PC-3 (cell line): Measurements from ENCODE around the gene LMO7. TPM values are rescaled to one million over a fixed set of nuclear protein-coding genes. Genes with fewer than 3 reads are reported as not detected.

Experiments used
- ATAC-seq: fragments of 200-7000 bp; cut with Tn5 transposase; 2 replicates; pipeline ENCODE4 v1.9.1; 2020; ENCODE audit warnings: mild to moderate bottlenecking, moderate library complexity
- BruUV-seq: library from RNA; stranded (reverse); fragments of 400-500 nt; replicated peaks from 2 replicates; lab custom pipeline; 2021; lab: Mats Ljungman, UMichigan
- CTCF ChIA-PET: fragments of 300-600 bp; sonication (Branson Sonifier 250); formaldehyde crosslinking; loops from one replicate; lab custom pipeline; 2022; ENCODE audit warnings: antibody characterized with exemption; lab: Charles Lee
- POLR2A ChIA-PET: fragments of 300-600 bp; sonication (Branson Sonifier 250); formaldehyde crosslinking; loops from one replicate; lab custom pipeline; 2022; ENCODE audit warnings: antibody characterized with exemption; ENCODE audit not compliant: unreplicated experiment; lab: Charles Lee
- DNase-seq: peaks from one replicate; pipeline ENCODE4 v3.0.0-alpha.2; 2015
- H2AFZ ChIP-seq: fragments of 300-600 bp; sonication (generic); 2 replicates; pipeline ENCODE4 v1.6.0; 2016; ENCODE audit warnings: antibody characterized with exemption, low read length
- H3F3A ChIP-seq: fragments of 300-600 bp; sonication (generic); one replicate; pipeline ENCODE4 v1.6.0; 2017; ENCODE audit warnings: antibody characterized with exemption, low read length, control low read depth, mild to moderate bottlenecking; ENCODE audit not compliant: unreplicated experiment
- H3K27ac ChIP-seq: fragments of 300-600 bp; sonication (generic); 2 replicates; pipeline ENCODE4 v1.5.1; 2016; ENCODE audit warnings: mild to moderate bottlenecking, low read length
- H3K27me3 ChIP-seq: fragments of 300-600 bp; sonication (generic); 2 replicates; pipeline ENCODE4 v1.6.1; 2016; ENCODE audit warnings: low read length, mixed read lengths
- H3K36me3 ChIP-seq: fragments of 300-600 bp; sonication (generic); 2 replicates; pipeline ENCODE4 v1.6.1; 2016; ENCODE audit warnings: low read depth, mixed run types, low read length, mixed read lengths
- H3K4me1 ChIP-seq: fragments of 300-600 bp; sonication (generic); 2 replicates; pipeline ENCODE4 v1.5.1; 2016; ENCODE audit warnings: low read length; ENCODE audit not compliant: insufficient read depth
- H3K4me2 ChIP-seq: fragments of 300-600 bp; sonication (generic); 2 replicates; pipeline ENCODE4 v1.6.0; 2016; ENCODE audit warnings: low read length
- H3K4me3 ChIP-seq: fragments of 300-600 bp; sonication (generic); 2 replicates; pipeline ENCODE4 v1.5.1; 2016; ENCODE audit warnings: mild to moderate bottlenecking, low read length, mixed read lengths
- H3K79me2 ChIP-seq: fragments of 300-600 bp; sonication (generic); 2 replicates; pipeline ENCODE4 v1.6.1; 2017; ENCODE audit warnings: low read length, mixed read lengths
- H3K9ac ChIP-seq: fragments of 300-600 bp; sonication (generic); 2 replicates; pipeline ENCODE4 v1.6.0; 2016; ENCODE audit warnings: mild to moderate bottlenecking, low read length
- H3K9me2 ChIP-seq: fragments of 300-600 bp; sonication (generic); replicated peaks from 2 replicates; pipeline ENCODE4 v1.6.1; 2016; ENCODE audit warnings: mixed run types, low read length, mixed read lengths
- H3K9me3 ChIP-seq: fragments of 300-600 bp; sonication (generic); 2 replicates; pipeline ENCODE4 v1.6.1; 2016; ENCODE audit warnings: low read length, mixed read lengths
- H4K20me1 ChIP-seq: fragments of 300-600 bp; sonication (generic); 2 replicates; pipeline ENCODE4 v1.6.1; 2016; ENCODE audit warnings: low read length, mixed read lengths
- EZH2 ChIP-seq: fragments of 300-600 bp; sonication (generic); IDR thresholded peaks from one replicate; pipeline ENCODE4 v1.6.1; 2017; ENCODE audit warnings: antibody characterized with exemption, mild to moderate bottlenecking, low read length; ENCODE audit not compliant: unreplicated experiment
- EZH2phosphoT487 ChIP-seq: fragments of 300-600 bp; sonication (generic); IDR thresholded peaks from 2 replicates; pipeline ENCODE4 v1.6.1; 2018; ENCODE audit warnings: mild to moderate bottlenecking, antibody characterized with exemption, low read length, borderline replicate concordance
- intact Hi-C: fragments of 100-400 bp; cut with micrococcal nuclease; formaldehyde crosslinking; loops from 2 replicates; pipeline ENCODE4 v1.9.0; 2023
- total RNA-seq: library from RNA; depleted of rRNA; stranded (reverse); fragments of >200 nt; gene quantifications from 2 replicates; pipeline ENCODE4 v1.2.3, GENCODE V29; 2014
- TF ChIP-seq, protein P1 (sequence below): fragments of 300-600 bp; sonication (generic); conservative IDR thresholded peaks from 2 replicates; pipeline ENCODE4 v1.5.1; 2017; ENCODE audit warnings: antibody characterized with exemption, low read depth, mild to moderate bottlenecking, low read length

LMO7 gene
- total RNA-seq, 1 experiment from 2014 or later: 83.6 TPM

DNA sequence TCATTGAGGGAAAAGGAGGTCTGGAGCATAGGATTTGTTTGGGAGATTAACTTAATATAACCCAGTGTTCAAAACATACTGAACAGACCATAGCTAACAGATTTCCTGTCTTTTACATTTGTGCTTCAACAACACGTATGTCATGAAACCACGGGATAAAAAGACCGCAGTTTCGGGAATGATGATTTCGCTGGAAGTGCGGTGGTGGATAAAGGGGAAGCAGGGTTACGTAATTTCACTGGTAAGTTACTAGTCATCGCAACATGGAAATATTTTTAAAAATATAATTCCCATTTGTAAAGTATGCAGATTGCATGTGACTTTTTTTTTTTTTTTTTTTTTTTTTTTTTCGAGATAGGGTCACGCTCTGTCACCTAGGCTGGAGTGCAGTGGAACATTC, 237.4 kb downstream of the LMO7 start:
- Histone ChIP-seq H3F3A (no peaks in the 10 kb centered on the region), H3K36me3 (no peaks in the 10 kb centered on the region), H3K9me3 (no peaks in the 10 kb centered on the region), H3K4me2 (no peak overlapping the region), H4K20me1 (no peaks in the 10 kb centered on the region), H3K9ac (no peak overlapping the region), H3K27ac (no peak overlapping the region), H3K27me3 (no peaks in the 10 kb centered on the region), H3K9me2 (no peaks in the 10 kb centered on the region), H2AFZ (no peak overlapping the region), H3K4me1 (peaks cover 6% of the 10 kb centered on the region; the same call in 1 of the 2 replicates), H3K4me3 (no peak overlapping the region), H3K79me2 (no peaks in the 10 kb centered on the region)
- BruUV-seq: no TSS peak
- no peak for TF ChIP-seq EZH2phosphoT487
- TF ChIP-seq EZH2: no peak
- TF ChIP-seq, protein P1, sequence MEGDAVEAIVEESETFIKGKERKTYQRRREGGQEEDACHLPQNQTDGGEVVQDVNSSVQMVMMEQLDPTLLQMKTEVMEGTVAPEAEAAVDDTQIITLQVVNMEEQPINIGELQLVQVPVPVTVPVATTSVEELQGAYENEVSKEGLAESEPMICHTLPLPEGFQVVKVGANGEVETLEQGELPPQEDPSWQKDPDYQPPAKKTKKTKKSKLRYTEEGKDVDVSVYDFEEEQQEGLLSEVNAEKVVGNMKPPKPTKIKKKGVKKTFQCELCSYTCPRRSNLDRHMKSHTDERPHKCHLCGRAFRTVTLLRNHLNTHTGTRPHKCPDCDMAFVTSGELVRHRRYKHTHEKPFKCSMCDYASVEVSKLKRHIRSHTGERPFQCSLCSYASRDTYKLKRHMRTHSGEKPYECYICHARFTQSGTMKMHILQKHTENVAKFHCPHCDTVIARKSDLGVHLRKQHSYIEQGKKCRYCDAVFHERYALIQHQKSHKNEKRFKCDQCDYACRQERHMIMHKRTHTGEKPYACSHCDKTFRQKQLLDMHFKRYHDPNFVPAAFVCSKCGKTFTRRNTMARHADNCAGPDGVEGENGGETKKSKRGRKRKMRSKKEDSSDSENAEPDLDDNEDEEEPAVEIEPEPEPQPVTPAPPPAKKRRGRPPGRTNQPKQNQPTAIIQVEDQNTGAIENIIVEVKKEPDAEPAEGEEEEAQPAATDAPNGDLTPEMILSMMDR: no peak
- intact Hi-C loops: loop anchor here (5.0 to 10.0 kb wide), 2 partner anchors 421 to 794 kb away; no protein-coding TSS in a partner anchor
- ChIA-PET POLR2A (no interaction called here), CTCF (no interaction called here)
- ATAC-seq (no peak), DNase-seq (no peak)

DNA sequence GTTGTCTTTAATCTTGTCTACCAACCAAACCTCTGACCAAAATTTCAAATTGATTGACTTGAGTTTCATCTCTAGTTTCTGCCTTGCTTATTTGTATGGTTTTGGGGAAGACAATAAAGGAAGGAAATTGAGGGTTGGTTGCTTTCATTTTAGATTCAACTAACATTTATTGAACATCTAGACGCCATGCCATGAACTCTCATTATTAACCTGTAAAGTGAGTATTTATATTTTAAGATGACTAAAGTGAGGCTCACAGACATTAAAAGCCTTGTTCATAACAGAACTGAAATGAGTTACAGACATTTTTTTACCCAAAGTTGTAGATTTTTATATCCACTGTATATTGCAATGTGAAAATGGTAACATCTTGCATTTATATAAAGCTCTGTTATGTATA, 239.3 kb downstream of the LMO7 start:
- intact Hi-C loops: loop anchor here (5.0 to 10.0 kb wide), 2 partner anchors 419 to 507 kb away; no protein-coding TSS in a partner anchor
- Histone ChIP-seq H3K9me3 (no peaks in the 10 kb centered on the region), H3K4me3 (no peak overlapping the region), H3K9ac (no peak overlapping the region), H3K36me3 (no peaks in the 10 kb centered on the region), H3K27me3 (no peaks in the 10 kb centered on the region), H3K27ac (no peak overlapping the region), H4K20me1 (no peaks in the 10 kb centered on the region), H3K79me2 (no peaks in the 10 kb centered on the region), H3K4me1 (peaks cover 3% of the 10 kb centered on the region; the same call in 1 of the 2 replicates), H3K4me2 (no peak overlapping the region), H3K9me2 (no peaks in the 10 kb centered on the region), H3F3A (no peaks in the 10 kb centered on the region), H2AFZ (no peak overlapping the region)
- TF ChIP-seq EZH2phosphoT487: no peak
- TF ChIP-seq, protein P1: no peak
- no peak for TF ChIP-seq EZH2
- DNase-seq: no peak
- no TSS peak for BruUV-seq
- POLR2A ChIA-PET: no interaction called here
- CTCF ChIA-PET: no interaction called here
- no peak for ATAC-seq
